ENCODE results near the gene FRAS1. TPM values are rescaled to one million over a fixed set of nuclear protein-coding genes. Genes with fewer than 3 reads are reported as not detected.

FRAS1 gene
- total RNA-seq, 1 donor from 2014 or later = not detected

- Mint-ChIP-seq H3K27me3 (peaks cover 41% of the 10 kb centered on the region), H3K27ac (no peak overlapping the region), H3K4me1 (no peaks in the 10 kb centered on the region), H3K36me3 (ENCODE audit: low read depth) (no peaks in the 10 kb centered on the region), H3K9me3 (no peaks in the 10 kb centered on the region), H3K4me3 (no peak overlapping the region)
- DNase-seq (no peak), ATAC-seq (ENCODE audit: low read depth) (no peak)
- intact Hi-C loops (cut with micrococcal nuclease) = no loop called here
- ChIA-PET POLR2A (no interaction called here), CTCF (no interaction called here)
- no peak for TF ChIP-seq CTCF (IDR thresholded peaks at IDR 0.05)
Measured at GRCh38 chr4:78065508-78066192, 8.5 kb downstream of the FRAS1 start.

- intact Hi-C loops (cut with micrococcal nuclease) = no loop called here
- ChIA-PET POLR2A (no interaction called here), CTCF (no interaction called here)
- Mint-ChIP-seq H3K27ac (no peak overlapping the region), H3K4me3 (no peak overlapping the region), H3K4me1 (no peaks in the 10 kb centered on the region), H3K27me3 (peaks cover 42% of the 10 kb centered on the region), H3K9me3 (no peaks in the 10 kb centered on the region), H3K36me3 (ENCODE audit: low read depth) (no peaks in the 10 kb centered on the region)
- ATAC-seq (ENCODE audit: low read depth) = no peak
- TF ChIP-seq CTCF (IDR thresholded peaks at IDR 0.05) = no peak
- DNase-seq = no peak
Measured at GRCh38 chr4:78068481-78068880, 11.4 kb downstream of the FRAS1 start.

GRCh38 chr4:78069319-78069718 lies 12.2 kb downstream of the FRAS1 start:
- intact Hi-C loops (cut with micrococcal nuclease) = no loop called here
- no peak overlapping the region for H3K27ac Mint-ChIP-seq
- DNase-seq (no peak), ATAC-seq (ENCODE audit: low read depth) (no peak)
- peaks cover 42% of the 10 kb centered on the region for H3K27me3 Mint-ChIP-seq
- ChIA-PET CTCF (no interaction called here), POLR2A (interaction anchor here (0.8 kb wide), 1 partner anchor 10 kb away, joined by 6 read pairs; no protein-coding TSS in a partner anchor)
- no peaks in the 10 kb centered on the region for H3K4me1 Mint-ChIP-seq
- no peak for TF ChIP-seq CTCF (IDR thresholded peaks at IDR 0.05)
- no peak overlapping the region for H3K4me3 Mint-ChIP-seq
- H3K36me3 Mint-ChIP-seq (ENCODE audit: low read depth) = no peaks in the 10 kb centered on the region
- no peaks in the 10 kb centered on the region for H3K9me3 Mint-ChIP-seq

- DNase-seq (no peak), ATAC-seq (ENCODE audit: low read depth) (no peak)
- peaks cover 45% of the 10 kb centered on the region for H3K27me3 Mint-ChIP-seq
- H3K4me3 Mint-ChIP-seq = no peak overlapping the region
- no peaks in the 10 kb centered on the region for H3K36me3 Mint-ChIP-seq (ENCODE audit: low read depth)
- ChIA-PET CTCF (no interaction called here), POLR2A (interaction anchor here (0.8 kb wide), 1 partner anchor 10 kb away, joined by 6 read pairs; no protein-coding TSS in a partner anchor)
- no peaks in the 10 kb centered on the region for H3K4me1 Mint-ChIP-seq
- H3K9me3 Mint-ChIP-seq = no peaks in the 10 kb centered on the region
- no peak overlapping the region for H3K27ac Mint-ChIP-seq
- intact Hi-C loops (cut with micrococcal nuclease) = no loop called here
- TF ChIP-seq CTCF (IDR thresholded peaks at IDR 0.05) = no peak
Measured at GRCh38 chr4:78069859-78070258, 12.7 kb downstream of the FRAS1 start.

GRCh38 chr4:78070731-78071282 lies 13.7 kb downstream of the FRAS1 start:
- no peaks in the 10 kb centered on the region for H3K36me3 Mint-ChIP-seq (ENCODE audit: low read depth)
- H3K27me3 Mint-ChIP-seq = peaks cover 45% of the 10 kb centered on the region
- H3K4me1 Mint-ChIP-seq = no peaks in the 10 kb centered on the region
- H3K9me3 Mint-ChIP-seq = no peaks in the 10 kb centered on the region
- ChIA-PET POLR2A (no interaction called here), CTCF (interaction anchor here (0.9 kb wide), 1 partner anchor 10 kb away, joined by 3 read pairs; no protein-coding TSS in a partner anchor)
- intact Hi-C loops (cut with micrococcal nuclease) = no loop called here
- no peak for TF ChIP-seq CTCF (IDR thresholded peaks at IDR 0.05)
- DNase-seq = no peak
- H3K27ac Mint-ChIP-seq = no peak overlapping the region
- ATAC-seq (ENCODE audit: low read depth) = no peak
- H3K4me3 Mint-ChIP-seq = no peak overlapping the region

Data from activated B cell treated with CpG ODN at 0.5 μM for 24 hours (primary cell).